Fibroblast of mammary gland (primary cell): ENCODE results near the gene PTGDS.
A peak's percentile ranks its signal among the peaks of the same experiment; 100 is the strongest.

Experiments
- DNase-seq: peaks from one replicate; pipeline ENCODE4 v3.0.0-alpha.2; 2010; ENCODE audit warnings: low read depth
- H3K4me3 ChIP-seq: 2 replicates; pipeline ENCODE4 v1.5.1; 2011; ENCODE audit warnings: low read depth, mild to moderate bottlenecking, low read length, moderate library complexity; ENCODE audit not compliant: control insufficient read depth
- TF ChIP-seq, protein P1 (sequence below): conservative IDR thresholded peaks from 2 replicates; pipeline ENCODE4 v1.5.1; 2011; ENCODE audit warnings: low read depth, low read length, inconsistent platforms; ENCODE audit not compliant: control insufficient read depth, insufficient read depth

The PTGDS gene

DNA sequence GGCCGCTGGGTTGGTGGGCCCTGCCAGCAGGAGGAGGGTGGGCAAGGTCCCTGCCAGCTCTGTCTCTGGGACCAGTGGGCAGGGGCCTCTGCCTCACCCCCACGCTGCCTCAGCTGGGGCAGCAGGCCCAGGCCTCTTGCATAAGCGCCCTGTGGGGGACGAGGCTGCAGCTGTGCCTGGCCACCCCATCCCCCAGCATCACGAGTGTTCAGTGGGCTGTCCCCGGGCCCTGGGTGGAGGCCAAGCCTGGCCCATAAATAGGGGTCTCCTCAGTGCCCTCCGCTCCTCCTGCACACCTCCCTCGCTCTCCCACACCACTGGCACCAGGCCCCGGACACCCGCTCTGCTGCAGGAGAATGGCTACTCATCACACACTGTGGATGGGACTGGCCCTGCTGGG lies at the start of gene PTGDS:
Gene PTGDS, plus strand, starts transcription at position 282 of the 400 bp plus-strand sequence. Its CDS starts 75 bp downstream, at position 357.
- peak within 1 kb of the TSS; percentile 28 for H3K4me3 ChIP-seq
- DNase-seq = peak; percentile 21
- TF ChIP-seq, protein P1, sequence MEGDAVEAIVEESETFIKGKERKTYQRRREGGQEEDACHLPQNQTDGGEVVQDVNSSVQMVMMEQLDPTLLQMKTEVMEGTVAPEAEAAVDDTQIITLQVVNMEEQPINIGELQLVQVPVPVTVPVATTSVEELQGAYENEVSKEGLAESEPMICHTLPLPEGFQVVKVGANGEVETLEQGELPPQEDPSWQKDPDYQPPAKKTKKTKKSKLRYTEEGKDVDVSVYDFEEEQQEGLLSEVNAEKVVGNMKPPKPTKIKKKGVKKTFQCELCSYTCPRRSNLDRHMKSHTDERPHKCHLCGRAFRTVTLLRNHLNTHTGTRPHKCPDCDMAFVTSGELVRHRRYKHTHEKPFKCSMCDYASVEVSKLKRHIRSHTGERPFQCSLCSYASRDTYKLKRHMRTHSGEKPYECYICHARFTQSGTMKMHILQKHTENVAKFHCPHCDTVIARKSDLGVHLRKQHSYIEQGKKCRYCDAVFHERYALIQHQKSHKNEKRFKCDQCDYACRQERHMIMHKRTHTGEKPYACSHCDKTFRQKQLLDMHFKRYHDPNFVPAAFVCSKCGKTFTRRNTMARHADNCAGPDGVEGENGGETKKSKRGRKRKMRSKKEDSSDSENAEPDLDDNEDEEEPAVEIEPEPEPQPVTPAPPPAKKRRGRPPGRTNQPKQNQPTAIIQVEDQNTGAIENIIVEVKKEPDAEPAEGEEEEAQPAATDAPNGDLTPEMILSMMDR = no peak

DNA sequence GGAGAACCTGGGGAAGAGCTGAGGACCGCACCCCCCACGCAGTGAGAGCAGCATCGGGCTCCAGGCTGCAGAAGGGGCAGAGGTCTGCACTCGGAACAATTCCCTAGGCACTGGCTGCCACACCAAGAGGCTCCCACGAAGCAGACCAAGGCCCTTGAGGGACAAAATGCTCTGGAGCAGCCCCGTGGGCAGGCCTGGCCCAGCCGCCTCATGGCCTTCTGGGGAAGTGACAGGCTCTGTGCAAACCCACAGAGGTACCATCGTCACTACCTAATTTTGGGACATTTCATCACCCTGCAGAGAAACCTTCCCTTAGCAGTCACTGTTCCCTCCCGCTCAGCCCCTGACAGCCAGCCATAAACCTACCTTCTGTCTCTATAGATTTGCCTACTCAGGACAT lies 48.7 kb upstream of the PTGDS start:
- TF ChIP-seq, protein P1 = no peak
- H3K4me3 ChIP-seq = no peak overlapping the region
- DNase-seq = no peak

DNA sequence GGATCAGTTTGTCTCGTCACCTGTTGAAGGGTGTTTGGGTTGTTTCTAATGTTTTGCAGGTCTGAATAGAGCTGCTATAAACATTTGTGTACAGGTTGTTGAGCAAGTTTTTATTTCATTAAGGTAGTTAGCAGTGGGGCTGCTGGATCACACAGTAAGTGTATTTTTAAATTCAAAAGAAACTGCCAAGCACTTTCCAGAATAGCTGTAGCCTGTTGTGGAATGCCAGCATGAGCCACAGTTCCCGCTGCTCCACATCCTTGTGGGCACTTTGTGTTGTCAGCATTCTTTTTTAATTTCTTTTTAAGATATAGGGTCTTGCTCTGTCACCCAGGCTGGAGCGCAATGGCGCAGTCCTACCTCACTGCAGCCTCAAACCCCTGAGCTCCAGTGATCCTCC lies 47.3 kb upstream of the PTGDS start:
- no peak overlapping the region for H3K4me3 ChIP-seq
- TF ChIP-seq, protein P1 = no peak
- DNase-seq = no peak

DNA sequence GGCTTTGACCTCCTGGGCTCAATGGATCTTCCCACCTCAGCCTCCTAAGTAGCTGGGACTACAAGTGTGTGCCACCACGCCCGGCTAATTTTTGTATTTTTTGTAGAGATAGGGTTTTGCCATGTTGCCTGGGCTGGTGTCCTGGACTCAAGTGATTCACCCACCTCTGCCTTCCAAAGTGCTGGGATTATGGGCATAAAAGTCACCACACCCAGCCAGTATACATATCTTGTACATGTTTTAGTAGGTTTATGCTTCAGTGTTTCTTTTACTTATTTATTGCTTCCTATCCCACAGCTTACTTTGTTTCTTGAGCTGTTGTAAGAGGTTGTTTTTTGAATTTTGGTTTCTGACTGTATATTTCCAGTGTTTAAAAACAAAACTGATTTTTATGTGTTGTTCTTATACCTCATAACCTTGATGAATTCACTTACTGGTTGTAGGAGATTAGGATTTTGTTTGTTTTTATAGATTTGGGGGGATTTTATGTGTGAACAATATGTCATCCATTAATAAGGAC lies 45.6 kb upstream of the PTGDS start:
- no peak for DNase-seq
- TF ChIP-seq, protein P1 = no peak
- no peak overlapping the region for H3K4me3 ChIP-seq

DNA sequence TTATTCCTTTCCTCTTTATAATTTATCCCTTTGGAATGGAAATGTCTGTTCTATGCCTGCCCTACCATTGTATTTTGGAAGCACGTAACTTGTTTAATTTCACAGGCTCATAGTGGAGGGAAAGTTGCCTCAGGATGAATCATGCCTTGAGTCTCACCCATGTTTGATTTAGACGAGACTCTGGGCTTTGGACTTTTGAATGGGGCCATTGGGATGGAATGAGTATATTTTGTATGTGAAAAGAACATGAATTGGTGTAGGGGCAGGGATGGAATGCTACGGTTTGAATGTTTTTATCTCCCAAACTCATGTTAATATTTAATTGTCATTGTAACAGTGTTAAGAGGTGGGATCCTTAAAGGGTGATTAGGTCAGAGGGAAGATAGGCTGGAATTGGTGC lies 43.0 kb upstream of the PTGDS start:
- H3K4me3 ChIP-seq = no peak overlapping the region
- TF ChIP-seq, protein P1 = no peak
- DNase-seq = no peak

DNA sequence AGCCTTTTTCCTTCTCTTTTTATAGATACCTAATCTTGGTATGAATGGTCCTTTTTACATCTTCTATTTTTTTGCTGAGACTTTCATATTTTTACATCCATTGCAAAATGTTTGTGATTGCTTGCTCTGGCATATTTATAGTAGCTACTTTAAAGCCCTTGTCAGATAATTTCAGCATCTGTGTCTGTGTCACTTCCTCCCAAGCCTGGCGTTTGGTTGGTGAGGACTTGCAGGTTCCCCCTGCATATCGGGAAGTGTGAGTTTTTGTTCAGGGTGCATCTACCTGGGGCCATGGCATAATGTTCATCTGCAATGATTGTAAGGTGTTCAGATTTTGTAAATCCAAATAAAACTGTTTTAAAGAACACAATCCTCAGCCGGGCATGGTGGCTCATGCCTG lies 41.7 kb upstream of the PTGDS start:
- no peak for DNase-seq
- no peak overlapping the region for H3K4me3 ChIP-seq
- TF ChIP-seq, protein P1 = no peak

DNA sequence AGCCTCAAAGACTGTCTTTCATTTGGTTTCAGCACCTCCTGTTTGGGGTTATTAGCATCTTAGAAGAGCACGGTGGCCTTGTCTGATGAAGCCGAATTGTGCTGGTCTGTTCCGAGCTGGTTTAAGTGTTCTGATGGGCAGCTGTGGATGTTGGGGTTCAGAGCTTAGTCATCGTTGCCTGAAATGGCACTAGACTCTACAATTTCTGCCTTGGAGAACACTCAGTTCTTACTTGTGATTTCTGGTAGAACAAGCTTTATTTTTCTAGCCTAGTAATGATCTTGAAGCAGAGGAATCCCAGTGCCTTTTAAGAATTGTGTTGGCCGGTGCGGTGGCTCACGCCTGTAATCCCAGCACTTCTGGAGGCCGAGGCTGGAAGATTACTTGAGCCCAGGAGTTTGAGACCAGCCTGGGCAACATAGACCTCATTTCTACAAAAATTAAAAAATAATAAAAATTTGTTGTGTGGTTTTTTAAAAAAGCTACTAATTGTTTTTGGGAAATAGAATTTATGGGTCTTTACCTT lies 40.6 kb upstream of the PTGDS start:
- TF ChIP-seq, protein P1 = no peak
- H3K4me3 ChIP-seq = no peak overlapping the region
- DNase-seq = no peak
